Measurements from ENCODE around the gene MSL2.

DNA sequence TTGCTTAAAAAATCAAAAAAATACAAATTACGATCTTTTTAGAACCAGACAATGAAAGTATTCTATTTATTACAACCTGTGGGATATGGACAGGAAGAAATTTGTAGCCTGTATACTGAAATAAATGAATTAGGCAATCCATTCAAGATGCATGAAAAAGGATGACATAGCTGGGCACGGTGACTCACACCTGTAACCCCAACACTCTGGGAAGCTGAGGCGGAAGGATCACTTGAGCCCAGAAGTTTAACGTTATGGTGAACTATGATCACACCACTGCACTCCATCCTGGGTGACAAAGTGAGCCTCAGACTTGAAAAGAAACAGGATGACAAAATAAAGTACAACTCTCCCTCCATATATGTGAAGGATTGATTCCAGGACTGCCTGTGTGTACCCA, 74.1 kb downstream of the MSL2 start:
- no peak for TF ChIP-seq POLR2A (IDR thresholded peaks at IDR 0.05)
- TF ChIP-seq, protein P1, sequence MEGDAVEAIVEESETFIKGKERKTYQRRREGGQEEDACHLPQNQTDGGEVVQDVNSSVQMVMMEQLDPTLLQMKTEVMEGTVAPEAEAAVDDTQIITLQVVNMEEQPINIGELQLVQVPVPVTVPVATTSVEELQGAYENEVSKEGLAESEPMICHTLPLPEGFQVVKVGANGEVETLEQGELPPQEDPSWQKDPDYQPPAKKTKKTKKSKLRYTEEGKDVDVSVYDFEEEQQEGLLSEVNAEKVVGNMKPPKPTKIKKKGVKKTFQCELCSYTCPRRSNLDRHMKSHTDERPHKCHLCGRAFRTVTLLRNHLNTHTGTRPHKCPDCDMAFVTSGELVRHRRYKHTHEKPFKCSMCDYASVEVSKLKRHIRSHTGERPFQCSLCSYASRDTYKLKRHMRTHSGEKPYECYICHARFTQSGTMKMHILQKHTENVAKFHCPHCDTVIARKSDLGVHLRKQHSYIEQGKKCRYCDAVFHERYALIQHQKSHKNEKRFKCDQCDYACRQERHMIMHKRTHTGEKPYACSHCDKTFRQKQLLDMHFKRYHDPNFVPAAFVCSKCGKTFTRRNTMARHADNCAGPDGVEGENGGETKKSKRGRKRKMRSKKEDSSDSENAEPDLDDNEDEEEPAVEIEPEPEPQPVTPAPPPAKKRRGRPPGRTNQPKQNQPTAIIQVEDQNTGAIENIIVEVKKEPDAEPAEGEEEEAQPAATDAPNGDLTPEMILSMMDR (IDR thresholded peaks at IDR 0.05) = no peak
- TF ChIP-seq EP300 (IDR thresholded peaks at IDR 0.05) = no peak

Data from suprapubic skin (tissue), 3 donors.